Measurements from ENCODE around the gene CACNG4. TPM values are rescaled to one million over a fixed set of nuclear protein-coding genes. Genes with fewer than 3 reads are reported as not detected.
A peak's percentile ranks its signal among the peaks of the same experiment; 100 is the strongest.

The CACNG4 gene
- total and polyA plus RNA-seq, 5 experiments from 2014 or later, result not detected

- no peak overlapping the region for H3K27ac Mint-ChIP-seq
- peaks cover 0 to 2% (median 2%) of the 10 kb centered on the region in 3 donors for H3K36me3 Mint-ChIP-seq
- ATAC-seq (no peak), DNase-seq (no peak)
- no peaks in the 10 kb centered on the region for H3K27me3 Mint-ChIP-seq
- POLR2A ChIA-PET, result no interaction called here
- no peaks in the 10 kb centered on the region for H3K9me3 Mint-ChIP-seq
- no peaks in the 10 kb centered on the region for H3K4me1 Mint-ChIP-seq
- no peak overlapping the region for H3K4me3 Mint-ChIP-seq
Measured at GRCh38 chr17:67055811-67056745, 91.6 kb downstream of the CACNG4 start.

- ATAC-seq (no peak), DNase-seq (no peak)
- POLR2A ChIA-PET, result no interaction called here
- no peak overlapping the region for H3K4me3 Mint-ChIP-seq
- no peaks in the 10 kb centered on the region for H3K9me3 Mint-ChIP-seq
- no peaks in the 10 kb centered on the region for H3K27me3 Mint-ChIP-seq
- H3K27ac Mint-ChIP-seq, result no peak overlapping the region
- peaks cover 0 to 4% (median 2%) of the 10 kb centered on the region in 3 donors for H3K36me3 Mint-ChIP-seq
- no peaks in the 10 kb centered on the region for H3K4me1 Mint-ChIP-seq
Measured at GRCh38 chr17:67056746-67057490, 92.4 kb downstream of the CACNG4 start.

- POLR2A ChIA-PET, result no interaction called here
- no peaks in the 10 kb centered on the region for H3K4me1 Mint-ChIP-seq
- H3K4me3 Mint-ChIP-seq, result no peak overlapping the region
- H3K27ac Mint-ChIP-seq, result no peak overlapping the region
- DNase-seq (no peak), ATAC-seq (no peak)
- H3K27me3 Mint-ChIP-seq, result no peaks in the 10 kb centered on the region
- peaks cover 0 to 8% (median 4%) of the 10 kb centered on the region in 3 donors for H3K36me3 Mint-ChIP-seq
- H3K9me3 Mint-ChIP-seq, result no peaks in the 10 kb centered on the region
Measured at GRCh38 chr17:67058036-67058435, 93.5 kb downstream of the CACNG4 start.

- H3K4me1 Mint-ChIP-seq, result no peaks in the 10 kb centered on the region
- no peaks in the 10 kb centered on the region for H3K27me3 Mint-ChIP-seq
- no peak overlapping the region for H3K4me3 Mint-ChIP-seq
- no peak for ATAC-seq
- H3K9me3 Mint-ChIP-seq, result no peaks in the 10 kb centered on the region
- POLR2A ChIA-PET, result no interaction called here
- H3K27ac Mint-ChIP-seq, result peak overlapping the region in 1 of 10 donors; percentile 24
- DNase-seq, result no peak
- H3K36me3 Mint-ChIP-seq, result peaks cover 0 to 9% (median 4%) of the 10 kb centered on the region in 3 donors
Measured at GRCh38 chr17:67059372-67059771, 94.9 kb downstream of the CACNG4 start.

- H3K4me3 Mint-ChIP-seq, result no peak overlapping the region
- POLR2A ChIA-PET, result no interaction called here
- no peak for DNase-seq
- ATAC-seq, result no peak
- H3K36me3 Mint-ChIP-seq, result peaks cover 0 to 17% (median 13%) of the 10 kb centered on the region in 3 donors
- no peaks in the 10 kb centered on the region for H3K27me3 Mint-ChIP-seq
- no peak overlapping the region for H3K27ac Mint-ChIP-seq
- H3K4me1 Mint-ChIP-seq, result no peaks in the 10 kb centered on the region
- H3K9me3 Mint-ChIP-seq, result no peaks in the 10 kb centered on the region
Measured at GRCh38 chr17:67063141-67063540, 98.6 kb downstream of the CACNG4 start.

- no peak overlapping the region for H3K4me3 Mint-ChIP-seq
- no peak for DNase-seq
- no peaks in the 10 kb centered on the region for H3K27me3 Mint-ChIP-seq
- no peaks in the 10 kb centered on the region for H3K9me3 Mint-ChIP-seq
- peak overlapping the region in 1 of 10 donors; percentile 29 for H3K27ac Mint-ChIP-seq
- no peak for ATAC-seq
- no peaks in the 10 kb centered on the region for H3K4me1 Mint-ChIP-seq
- POLR2A ChIA-PET, result no interaction called here
- peaks cover 3 to 23% (median 15%) of the 10 kb centered on the region in 3 donors for H3K36me3 Mint-ChIP-seq
Measured at GRCh38 chr17:67066717-67067116, 102.2 kb downstream of the CACNG4 start.

GRCh38 chr17:67067571-67068482, 103.3 kb downstream of the CACNG4 start:
- POLR2A ChIA-PET, result no interaction called here
- ATAC-seq, result no peak

GRCh38 chr17:67068999-67069398, 104.5 kb downstream of the CACNG4 start:
- Mint-ChIP-seq H3K36me3 (peaks cover 3 to 39% (median 26%) of the 10 kb centered on the region in 3 donors), H3K27ac (no peak overlapping the region)

More at GRCh38 chr17:67067571-67068482, 103.3 kb downstream of the CACNG4 start:
- H3K4me1 Mint-ChIP-seq, result no peaks in the 10 kb centered on the region
- H3K27me3 Mint-ChIP-seq, result no peaks in the 10 kb centered on the region
- no peak overlapping the region for H3K4me3 Mint-ChIP-seq
- H3K36me3 Mint-ChIP-seq, result peaks cover 3 to 28% (median 17%) of the 10 kb centered on the region in 3 donors
- H3K9me3 Mint-ChIP-seq, result no peaks in the 10 kb centered on the region
- H3K27ac Mint-ChIP-seq, result no peak overlapping the region
- no peak for DNase-seq

GRCh38 chr17:67069603-67070136, 105.2 kb downstream of the CACNG4 start:
- Mint-ChIP-seq H3K4me3 (no peak overlapping the region), H3K36me3 (peaks cover 3 to 41% (median 25%) of the 10 kb centered on the region in 3 donors), H3K27ac (no peak overlapping the region), H3K9me3 (peaks cover 0 to 2% (median 0%) of the 10 kb centered on the region in 9 donors), H3K27me3 (no peaks in the 10 kb centered on the region), H3K4me1 (no peaks in the 10 kb centered on the region)
- DNase-seq (no peak), ATAC-seq (no peak)
- POLR2A ChIA-PET, result no interaction called here

More at GRCh38 chr17:67068999-67069398, 104.5 kb downstream of the CACNG4 start:
- DNase-seq (no peak), ATAC-seq (no peak)
- POLR2A ChIA-PET, result no interaction called here
- no peaks in the 10 kb centered on the region for H3K4me1 Mint-ChIP-seq
- H3K27me3 Mint-ChIP-seq, result no peaks in the 10 kb centered on the region
- no peak overlapping the region for H3K4me3 Mint-ChIP-seq
- peaks cover 0 to 2% (median 0%) of the 10 kb centered on the region in 9 donors for H3K9me3 Mint-ChIP-seq

- no peak for DNase-seq
- Mint-ChIP-seq H3K27me3 (no peaks in the 10 kb centered on the region), H3K4me1 (peaks cover 0 to 2% (median 0%) of the 10 kb centered on the region in 4 donors), H3K27ac (no peak overlapping the region), H3K9me3 (peaks cover 0 to 2% (median 0%) of the 10 kb centered on the region in 9 donors), H3K36me3 (peaks cover 7 to 39% (median 38%) of the 10 kb centered on the region in 3 donors), H3K4me3 (no peak overlapping the region)
- ATAC-seq, result no peak
- POLR2A ChIA-PET, result no interaction called here
Measured at GRCh38 chr17:67071595-67071994, 107.1 kb downstream of the CACNG4 start.

GRCh38 chr17:67072885-67073284, 108.4 kb downstream of the CACNG4 start:
- POLR2A ChIA-PET, result no interaction called here
- Mint-ChIP-seq H3K27ac (no peak overlapping the region), H3K27me3 (no peaks in the 10 kb centered on the region), H3K4me1 (peaks cover 0 to 2% (median 0%) of the 10 kb centered on the region in 4 donors), H3K4me3 (no peak overlapping the region), H3K36me3 (peaks cover 7 to 45% (median 40%) of the 10 kb centered on the region in 3 donors), H3K9me3 (peaks cover 0 to 2% (median 0%) of the 10 kb centered on the region in 9 donors)
- ATAC-seq (no peak), DNase-seq (no peak)

- DNase-seq (no peak), ATAC-seq (no peak)
- Mint-ChIP-seq H3K4me3 (no peak overlapping the region), H3K36me3 (peaks cover 7 to 58% (median 50%) of the 10 kb centered on the region in 3 donors), H3K9me3 (peaks cover 0 to 2% (median 0%) of the 10 kb centered on the region in 9 donors), H3K27me3 (no peaks in the 10 kb centered on the region), H3K27ac (no peak overlapping the region), H3K4me1 (peaks cover 0 to 2% (median 0%) of the 10 kb centered on the region in 4 donors)
- POLR2A ChIA-PET, result no interaction called here
Measured at GRCh38 chr17:67074781-67075180, 110.3 kb downstream of the CACNG4 start.
